Activated CD4-positive, alpha-beta T cell treated with anti-CD3 and anti-CD28 coated beads, Interleukin-2, amount 10 ng/mL, durations not matched to agents 24 days and 14 days (primary cell): ENCODE measurements around the gene ARID5B. TPM values are rescaled to one million over a fixed set of nuclear protein-coding genes. Genes with fewer than 3 reads are reported as not detected.
"Not testable (repeated sequence)": the region's sequence is repeated elsewhere in the genome, so short reads cannot be mapped to it uniquely, and the experiment has no call there.

ENCODE experiments used
- DNase-seq: peaks from one replicate; pipeline ENCODE4 v3.0.0; 2022
- H3K27ac Mint-ChIP-seq: one replicate; pipeline ENCODE4 v1.8.0; 2022; ENCODE audit warnings: mild to moderate bottlenecking, mixed read lengths
- H3K27me3 Mint-ChIP-seq: one replicate; pipeline ENCODE4 v1.8.0; 2022; ENCODE audit warnings: mixed read lengths
- H3K36me3 Mint-ChIP-seq: one replicate; pipeline ENCODE4 v1.8.0; 2022; ENCODE audit warnings: low read depth, mild to moderate bottlenecking, mixed read lengths
- H3K4me1 Mint-ChIP-seq: one replicate; pipeline ENCODE4 v1.8.0; 2021; ENCODE audit warnings: mixed read lengths
- H3K4me3 Mint-ChIP-seq: one replicate; pipeline ENCODE4 v1.8.0; 2022; ENCODE audit warnings: mild to moderate bottlenecking, moderate library complexity, mixed read lengths
- H3K9me3 Mint-ChIP-seq: one replicate; pipeline ENCODE4 v1.8.0; 2021; ENCODE audit warnings: mixed read lengths
- intact Hi-C: fragments of 100-400 bp; cut with micrococcal nuclease; formaldehyde crosslinking; loops from one replicate; pipeline ENCODE4 v1.15.1; 2023
- total RNA-seq: library from RNA; stranded (reverse); gene quantifications from 2 replicates; pipeline ENCODE4 v1.2.3, GENCODE V29; 2022

The ARID5B gene
- total RNA-seq, 1 donor from 2014 or later = 58.2 TPM

- Mint-ChIP-seq H3K4me1 (peaks cover 54% of the 10 kb centered on the region), H3K4me3 (no peak overlapping the region), H3K36me3 (peaks cover 60% of the 10 kb centered on the region), H3K9me3 (peaks cover 4% of the 10 kb centered on the region), H3K27me3 (no peaks in the 10 kb centered on the region), H3K27ac (peak overlapping the region; percentile 68)
- DNase-seq = no peak
- intact Hi-C loops = loop anchor here (2.0 kb wide), 1 partner anchor 17 kb away; no protein-coding TSS in a partner anchor
Measured at GRCh38 chr10:62021978-62022802, 120.7 kb downstream of the ARID5B start.

GRCh38 chr10:62022830-62023229 is 121.3 kb downstream of the ARID5B start:
- Mint-ChIP-seq H3K4me3 (peak overlapping the region; percentile 25), H3K27ac (peak overlapping the region; percentile 68)

GRCh38 chr10:62023329-62023728 is 121.8 kb downstream of the ARID5B start:
- H3K27me3 Mint-ChIP-seq = no peaks in the 10 kb centered on the region
- DNase-seq = no peak
- peaks cover 4% of the 10 kb centered on the region for H3K9me3 Mint-ChIP-seq
- peaks cover 54% of the 10 kb centered on the region for H3K4me1 Mint-ChIP-seq
- intact Hi-C loops = loop anchor here (2.0 kb wide), 1 partner anchor 15 kb away; no protein-coding TSS in a partner anchor
- no peak overlapping the region for H3K4me3 Mint-ChIP-seq
- H3K36me3 Mint-ChIP-seq = peaks cover 62% of the 10 kb centered on the region
- H3K27ac Mint-ChIP-seq = peak overlapping the region; percentile 68

More at GRCh38 chr10:62022830-62023229, 121.3 kb downstream of the ARID5B start:
- DNase-seq = no peak
- Mint-ChIP-seq H3K4me1 (peaks cover 54% of the 10 kb centered on the region), H3K36me3 (peaks cover 60% of the 10 kb centered on the region), H3K27me3 (no peaks in the 10 kb centered on the region), H3K9me3 (peaks cover 4% of the 10 kb centered on the region)
- intact Hi-C loops = loop anchor here (2.0 kb wide), 1 partner anchor 16 kb away; no protein-coding TSS in a partner anchor

- peaks cover 50% of the 10 kb centered on the region for H3K4me1 Mint-ChIP-seq
- H3K36me3 Mint-ChIP-seq = peaks cover 59% of the 10 kb centered on the region
Measured at GRCh38 chr10:62024026-62024701, 122.7 kb downstream of the ARID5B start.

GRCh38 chr10:62025134-62025794 is 123.8 kb downstream of the ARID5B start:
- intact Hi-C loops = no loop called here
- DNase-seq = no peak
- Mint-ChIP-seq H3K27ac (no peak overlapping the region), H3K36me3 (peaks cover 58% of the 10 kb centered on the region), H3K4me1 (peaks cover 45% of the 10 kb centered on the region), H3K9me3 (peaks cover 4% of the 10 kb centered on the region), H3K27me3 (no peaks in the 10 kb centered on the region), H3K4me3 (no peak overlapping the region)

More at GRCh38 chr10:62024026-62024701, 122.7 kb downstream of the ARID5B start:
- no peaks in the 10 kb centered on the region for H3K27me3 Mint-ChIP-seq
- DNase-seq = no peak
- no peak overlapping the region for H3K4me3 Mint-ChIP-seq
- no peak overlapping the region for H3K27ac Mint-ChIP-seq
- intact Hi-C loops = no loop called here
- H3K9me3 Mint-ChIP-seq = peaks cover 4% of the 10 kb centered on the region

- no peak for DNase-seq
- Mint-ChIP-seq H3K36me3 (peaks cover 63% of the 10 kb centered on the region), H3K27me3 (no peaks in the 10 kb centered on the region), H3K4me3 (no peak overlapping the region), H3K4me1 (peaks cover 45% of the 10 kb centered on the region), H3K9me3 (peaks cover 4% of the 10 kb centered on the region), H3K27ac (no peak overlapping the region)
- intact Hi-C loops = no loop called here
Measured at GRCh38 chr10:62025901-62026879, 124.7 kb downstream of the ARID5B start.

GRCh38 chr10:62027841-62028501 is 126.5 kb downstream of the ARID5B start:
- peaks cover 58% of the 10 kb centered on the region for H3K36me3 Mint-ChIP-seq
- H3K27ac Mint-ChIP-seq = peak overlapping the region; percentile 75
- no peaks in the 10 kb centered on the region for H3K9me3 Mint-ChIP-seq
- no peaks in the 10 kb centered on the region for H3K27me3 Mint-ChIP-seq
- intact Hi-C loops = no loop called here
- DNase-seq = no peak
- no peak overlapping the region for H3K4me3 Mint-ChIP-seq
- H3K4me1 Mint-ChIP-seq = peaks cover 46% of the 10 kb centered on the region

- intact Hi-C loops, H3K27me3 Mint-ChIP-seq, DNase-seq, H3K9me3 Mint-ChIP-seq, H3K4me3 Mint-ChIP-seq: not testable (repeated sequence)
- H3K4me1 Mint-ChIP-seq = peaks cover 46% of the 10 kb centered on the region
- peaks cover 53% of the 10 kb centered on the region for H3K36me3 Mint-ChIP-seq
- H3K27ac Mint-ChIP-seq = peak overlapping the region; percentile 7
Measured at GRCh38 chr10:62028502-62028842, 127.0 kb downstream of the ARID5B start.

GRCh38 chr10:62029401-62029800 is 127.9 kb downstream of the ARID5B start:
- H3K4me3 Mint-ChIP-seq = no peak overlapping the region
- intact Hi-C loops = no loop called here
- H3K27me3 Mint-ChIP-seq = no peaks in the 10 kb centered on the region
- peak overlapping the region; percentile 83 for H3K27ac Mint-ChIP-seq
- peaks cover 50% of the 10 kb centered on the region for H3K4me1 Mint-ChIP-seq
- H3K9me3 Mint-ChIP-seq = no peaks in the 10 kb centered on the region
- H3K36me3 Mint-ChIP-seq = peaks cover 53% of the 10 kb centered on the region
- no peak for DNase-seq

- no peaks in the 10 kb centered on the region for H3K27me3 Mint-ChIP-seq
- DNase-seq = no peak
- H3K4me1 Mint-ChIP-seq = peaks cover 58% of the 10 kb centered on the region
- H3K27ac Mint-ChIP-seq = peak overlapping the region; percentile 21
- H3K36me3 Mint-ChIP-seq = peaks cover 53% of the 10 kb centered on the region
- intact Hi-C loops = no loop called here
- H3K4me3 Mint-ChIP-seq = no peak overlapping the region
- no peaks in the 10 kb centered on the region for H3K9me3 Mint-ChIP-seq
Measured at GRCh38 chr10:62031507-62031906, 130.0 kb downstream of the ARID5B start.

- Mint-ChIP-seq H3K4me3 (peak overlapping the region; percentile 13), H3K27ac (peak overlapping the region; percentile 71), H3K36me3 (peaks cover 43% of the 10 kb centered on the region), H3K27me3 (no peaks in the 10 kb centered on the region), H3K4me1 (peaks cover 60% of the 10 kb centered on the region), H3K9me3 (no peaks in the 10 kb centered on the region)
- intact Hi-C loops = no loop called here
- no peak for DNase-seq
Measured at GRCh38 chr10:62033125-62033524, 131.6 kb downstream of the ARID5B start.

- Mint-ChIP-seq H3K9me3 (no peaks in the 10 kb centered on the region), H3K4me1 (peaks cover 61% of the 10 kb centered on the region), H3K36me3 (peaks cover 40% of the 10 kb centered on the region), H3K4me3 (no peak overlapping the region), H3K27me3 (no peaks in the 10 kb centered on the region), H3K27ac (no peak overlapping the region)
- no peak for DNase-seq
- intact Hi-C loops = no loop called here
Measured at GRCh38 chr10:62034096-62034640, 132.7 kb downstream of the ARID5B start.
